PC-9 (cell line): ENCODE data around the gene EGFR.

Experiments used
- CTCF ChIP-seq: fragments of 200-600 bp; sonication (generic); conservative IDR thresholded peaks from 2 replicates; pipeline ENCODE4 v1.6.1; 2017; ENCODE audit warnings: mixed run types, antibody characterized with exemption, mild to moderate bottlenecking, moderate library complexity
- EZH2 ChIP-seq: fragments of 200-600 bp; sonication (generic); IDR thresholded peaks from 2 replicates; pipeline ENCODE4 v1.8.0; 2017; ENCODE audit warnings: antibody characterized with exemption, low read depth

GRCh38 chr7:55155351-55156117, 136.7 kb downstream of the EGFR start:
- TF ChIP-seq CTCF (no peak), EZH2 (no peak)
